Parathyroid adenoma (tissue), 2 donors: ENCODE measurements around the gene SPIN1.

Experiments
- H2AFZ ChIP-seq: fragments of 300-600 bp; sonication (generic); one replicate; pipeline ENCODE4 v1.7.0; 2017; ENCODE audit warnings: antibody characterized with exemption, mild to moderate bottlenecking
- H3K27ac ChIP-seq: fragments of 300-600 bp; sonication (generic); one replicate; pipeline ENCODE4 v1.7.0; 2017
- H3K27me3 ChIP-seq: fragments of 300-600 bp; sonication (generic); one replicate; pipeline ENCODE4 v1.7.0; 2017; ENCODE audit warnings: low read length; ENCODE audit not compliant: control insufficient read depth, insufficient read depth
- H3K36me3 ChIP-seq: fragments of 300-600 bp; sonication (generic); one replicate; pipeline ENCODE4 v1.7.0; 2017; ENCODE audit warnings: low read length; ENCODE audit not compliant: control insufficient read depth, insufficient read depth
- H3K4me1 ChIP-seq: fragments of 300-600 bp; sonication (generic); one replicate; pipeline ENCODE4 v1.7.0; 2017; ENCODE audit warnings: control low read depth
- H3K4me2 ChIP-seq: fragments of 300-600 bp; sonication (generic); one replicate; pipeline ENCODE4 v1.7.0; 2017; ENCODE audit warnings: low read length
- H3K4me3 ChIP-seq: fragments of 300-600 bp; sonication (generic); one replicate; pipeline ENCODE4 v1.7.0; 2017; ENCODE audit warnings: low read depth, low read length
- H3K79me2 ChIP-seq: fragments of 300-600 bp; sonication (generic); one replicate; pipeline ENCODE4 v1.7.0; 2017; ENCODE audit warnings: control low read depth
- H3K9ac ChIP-seq: fragments of 300-600 bp; sonication (generic); one replicate; pipeline ENCODE4 v1.7.0; 2017; ENCODE audit warnings: mild to moderate bottlenecking
- H3K9me3 ChIP-seq: fragments of 300-600 bp; sonication (generic); one replicate; pipeline ENCODE4 v1.7.0; 2017; ENCODE audit warnings: low read length; ENCODE audit not compliant: control insufficient read depth
- CTCF ChIP-seq: fragments of 300-600 bp; sonication (generic); IDR thresholded peaks from one replicate; pipeline ENCODE4 v1.7.0; 2017; ENCODE audit warnings: antibody characterized with exemption, mild to moderate bottlenecking
- donor health status: primary hyperparathyroidism.

SPIN1 gene

GRCh38 chr9:88418025-88418424 is 29.8 kb downstream of the SPIN1 start:
- no peaks in the 10 kb centered on the region for H3K27me3 ChIP-seq
- no peak for TF ChIP-seq CTCF
- H3K36me3 ChIP-seq: peaks cover 3% of the 10 kb centered on the region
- no peak overlapping the region for H3K27ac ChIP-seq
- no peak overlapping the region for H3K4me2 ChIP-seq
- H3K9me3 ChIP-seq: no peaks in the 10 kb centered on the region
- H3K9ac ChIP-seq: no peak overlapping the region
- H3K4me1 ChIP-seq: no peaks in the 10 kb centered on the region
- H3K79me2 ChIP-seq: peaks cover 32% of the 10 kb centered on the region
- no peak overlapping the region for H3K4me3 ChIP-seq
- H2AFZ ChIP-seq: no peak overlapping the region

GRCh38 chr9:88418715-88419540 is 30.7 kb downstream of the SPIN1 start:
- no peak overlapping the region for H3K9ac ChIP-seq
- H3K4me2 ChIP-seq: no peak overlapping the region
- H2AFZ ChIP-seq: no peak overlapping the region
- H3K27me3 ChIP-seq: no peaks in the 10 kb centered on the region
- peaks cover 28% of the 10 kb centered on the region for H3K79me2 ChIP-seq
- H3K4me3 ChIP-seq: no peak overlapping the region
- H3K4me1 ChIP-seq: no peaks in the 10 kb centered on the region
- H3K36me3 ChIP-seq: peaks cover 3% of the 10 kb centered on the region
- H3K27ac ChIP-seq: no peak overlapping the region
- H3K9me3 ChIP-seq: no peaks in the 10 kb centered on the region
- no peak for TF ChIP-seq CTCF

- H2AFZ ChIP-seq: no peak overlapping the region
- no peaks in the 10 kb centered on the region for H3K4me1 ChIP-seq
- H3K36me3 ChIP-seq: peaks cover 3% of the 10 kb centered on the region
- no peak overlapping the region for H3K9ac ChIP-seq
- H3K4me2 ChIP-seq: no peak overlapping the region
- no peak overlapping the region for H3K27ac ChIP-seq
- no peaks in the 10 kb centered on the region for H3K9me3 ChIP-seq
- H3K4me3 ChIP-seq: no peak overlapping the region
- TF ChIP-seq CTCF: no peak
- H3K79me2 ChIP-seq: peaks cover 27% of the 10 kb centered on the region
- no peaks in the 10 kb centered on the region for H3K27me3 ChIP-seq
These were observed 32.0 kb downstream of the SPIN1 start for GRCh38 chr9:88420227-88420626.

GRCh38 chr9:88421348-88421747 is 33.1 kb downstream of the SPIN1 start:
- Histone ChIP-seq H3K4me2 (no peak overlapping the region), H3K4me3 (no peak overlapping the region), H3K36me3 (peaks cover 3% of the 10 kb centered on the region), H3K4me1 (no peaks in the 10 kb centered on the region), H3K27ac (no peak overlapping the region), H2AFZ (no peak overlapping the region), H3K9ac (no peak overlapping the region), H3K79me2 (peaks cover 31% of the 10 kb centered on the region), H3K27me3 (no peaks in the 10 kb centered on the region), H3K9me3 (no peaks in the 10 kb centered on the region)
- TF ChIP-seq CTCF: no peak

GRCh38 chr9:88425538-88425950 is 37.3 kb downstream of the SPIN1 start:
- no peaks in the 10 kb centered on the region for H3K4me1 ChIP-seq
- H3K4me2 ChIP-seq: no peak overlapping the region
- H3K27me3 ChIP-seq: no peaks in the 10 kb centered on the region
- no peak overlapping the region for H2AFZ ChIP-seq
- H3K4me3 ChIP-seq: no peak overlapping the region
- no peaks in the 10 kb centered on the region for H3K9me3 ChIP-seq
- no peak overlapping the region for H3K9ac ChIP-seq
- no peaks in the 10 kb centered on the region for H3K36me3 ChIP-seq
- H3K27ac ChIP-seq: no peak overlapping the region
- TF ChIP-seq CTCF: no peak
- H3K79me2 ChIP-seq: peaks cover 19% of the 10 kb centered on the region
